Duodenal mucosa (tissue), 2 donors: ENCODE results near the gene DENND5B.

Experiments
- H3K27ac ChIP-seq: one replicate; pipeline ENCODE4 v1.7.0; 2013; ENCODE audit warnings: low read depth, low read length
- H3K27me3 ChIP-seq, 2 donors: one replicate each; pipeline ENCODE4 v1.7.0; 2013; ENCODE audit warnings: low read length in 2 of 2, control low read depth in 1 of 2; ENCODE audit not compliant: insufficient read depth in 2 of 2, control insufficient read depth in 1 of 2
- H3K36me3 ChIP-seq, 2 donors: one replicate each; pipeline ENCODE4 v1.7.0; 2013; ENCODE audit warnings: low read length in 2 of 2, control low read depth in 1 of 2; ENCODE audit not compliant: insufficient read depth in 2 of 2, control insufficient read depth in 1 of 2
- H3K4me1 ChIP-seq, 2 donors: one replicate each; pipeline ENCODE4 v1.7.0; 2013; ENCODE audit warnings: low read length in 2 of 2, control low read depth in 1 of 2; ENCODE audit not compliant: insufficient read depth in 2 of 2, control insufficient read depth in 1 of 2
- H3K4me3 ChIP-seq, 2 donors: one replicate each; pipeline ENCODE4 v1.7.0; 2013; ENCODE audit warnings: low read length in 2 of 2, low read depth in 1 of 2
- H3K9ac ChIP-seq, 2 donors: one replicate each; pipeline ENCODE4 v1.7.0; 2013; ENCODE audit warnings: low read length in 2 of 2, low read depth in 1 of 2
- H3K9me3 ChIP-seq, 2 donors: one replicate each; pipeline ENCODE4 v1.7.0; 2013; ENCODE audit warnings: low read length in 2 of 2, control low read depth in 1 of 2; ENCODE audit not compliant: control insufficient read depth in 1 of 2

The DENND5B gene

DNA sequence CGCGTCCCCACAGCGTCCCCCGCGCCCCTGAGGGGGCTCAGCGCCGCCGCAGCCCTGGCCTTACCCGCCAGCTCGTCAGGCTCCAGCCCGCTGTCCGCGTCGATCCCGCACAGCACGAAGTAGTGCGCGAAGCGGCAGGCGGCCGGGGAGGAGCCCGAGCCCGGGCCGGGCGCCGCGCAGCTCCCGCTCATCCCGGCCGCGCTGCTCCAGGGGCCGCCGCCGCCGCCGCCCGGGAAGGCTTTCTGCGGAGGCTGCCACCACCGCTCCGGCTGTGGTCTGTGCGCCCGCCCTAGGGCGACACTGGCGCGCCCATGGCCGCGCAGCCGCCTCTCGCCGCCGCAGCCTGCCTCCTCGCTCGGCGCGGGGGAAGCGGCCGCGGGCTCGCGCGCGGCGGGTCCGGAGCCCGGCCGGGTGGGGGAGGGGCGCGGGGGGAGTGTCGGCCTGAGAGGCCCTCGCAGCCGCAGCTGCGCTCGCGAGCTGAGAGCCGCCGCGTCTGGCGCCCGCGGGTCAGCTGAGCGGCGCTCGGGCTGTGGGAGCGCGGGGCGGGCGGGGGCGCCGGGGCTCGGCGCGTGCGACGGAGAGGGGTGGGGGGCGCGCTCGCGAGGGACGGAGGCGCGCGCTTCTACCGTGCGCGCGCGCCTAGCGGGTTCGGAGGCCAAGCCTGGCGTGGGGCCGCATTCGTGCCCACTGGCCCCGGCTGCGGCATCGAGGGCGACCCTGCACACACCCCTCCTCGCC lies at the start of gene DENND5B:
Gene DENND5B, minus strand, starts transcription at position 495 of the 738 bp plus-strand sequence. Its CDS starts 304 bp downstream, at position 191.
- Histone ChIP-seq H3K4me3 (peak within 1 kb of the TSS; percentile 84 to 88), H3K4me1 (peaks cover 10 to 24% of the 10 kb centered on the region in 2 donors), H3K9ac (peak within 1 kb of the TSS; percentile 82 to 87), H3K27me3 (no peaks in the 10 kb centered on the region), H3K9me3 (no peaks in the 10 kb centered on the region), H3K36me3 (no peaks in the 10 kb centered on the region), H3K27ac (peak within 1 kb of the TSS; percentile 95)

DNA sequence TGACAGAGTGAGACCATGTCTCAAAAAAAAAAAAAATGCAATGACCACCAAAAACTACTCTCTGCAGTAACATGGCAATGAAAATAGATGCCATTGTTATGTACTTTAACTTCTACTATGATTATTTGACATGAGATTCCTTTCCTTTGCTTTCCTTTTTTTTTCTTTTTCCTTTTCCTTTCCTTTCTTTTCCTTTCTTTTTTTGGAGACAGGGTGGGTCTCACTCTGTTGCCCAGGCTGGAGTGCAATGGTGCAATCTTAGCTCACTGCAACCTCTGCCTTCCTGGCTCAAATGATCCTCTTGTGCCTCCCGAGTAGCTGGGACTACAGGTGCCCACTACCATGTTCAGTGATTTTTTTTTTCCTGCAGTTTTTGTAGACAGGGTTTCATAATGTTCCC lies 43.7 kb upstream of the DENND5B start:
- no peaks in the 10 kb centered on the region for H3K36me3 ChIP-seq
- no peaks in the 10 kb centered on the region for H3K27me3 ChIP-seq
- no peak overlapping the region for H3K4me3 ChIP-seq
- no peak overlapping the region for H3K27ac ChIP-seq
- H3K9ac ChIP-seq: no peak overlapping the region
- H3K9me3 ChIP-seq: no peaks in the 10 kb centered on the region
- peaks cover 0 to 4% of the 10 kb centered on the region in 2 donors for H3K4me1 ChIP-seq

DNA sequence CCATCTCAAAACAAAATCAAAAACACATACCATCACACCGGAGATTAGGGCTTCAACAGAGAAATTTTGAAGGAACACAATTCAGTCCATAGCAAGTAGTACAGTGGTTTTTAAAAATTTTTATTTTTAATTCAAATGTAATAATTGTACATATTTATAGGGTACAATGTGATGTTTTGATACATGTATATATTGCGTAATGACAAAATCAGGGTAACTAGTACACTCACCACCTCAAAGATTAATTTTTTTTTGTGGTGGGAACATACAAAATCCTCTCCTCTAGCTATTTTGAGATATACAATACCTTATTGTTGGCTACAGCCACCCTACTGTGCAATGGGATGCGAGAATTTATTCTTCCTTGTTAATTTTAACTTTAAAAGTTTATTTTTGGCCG lies 42.5 kb upstream of the DENND5B start:
- peaks cover 0 to 4% of the 10 kb centered on the region in 2 donors for H3K4me1 ChIP-seq
- H3K27ac ChIP-seq: no peak overlapping the region
- no peak overlapping the region for H3K4me3 ChIP-seq
- H3K9ac ChIP-seq: no peak overlapping the region
- no peaks in the 10 kb centered on the region for H3K36me3 ChIP-seq
- H3K9me3 ChIP-seq: no peaks in the 10 kb centered on the region
- H3K27me3 ChIP-seq: no peaks in the 10 kb centered on the region

DNA sequence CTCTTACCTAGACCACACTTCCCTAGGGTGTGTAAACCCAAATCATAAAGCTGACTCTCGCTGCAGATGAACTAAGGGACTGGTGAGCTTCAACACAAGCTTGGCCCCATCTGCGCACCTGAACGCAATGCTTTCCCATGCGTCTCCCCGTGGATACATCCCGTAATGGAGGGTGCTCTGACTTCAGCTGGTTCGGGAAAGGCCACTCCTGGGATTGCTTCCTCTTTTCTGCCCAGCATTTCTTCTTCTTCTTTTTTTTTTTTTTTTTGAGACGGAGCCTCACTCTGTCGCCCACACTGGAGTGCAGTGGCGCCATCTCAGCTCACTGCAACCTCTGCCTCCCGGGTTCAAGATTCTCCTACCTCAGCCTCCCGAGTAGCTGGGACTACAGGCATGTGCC lies 40.9 kb upstream of the DENND5B start:
- H3K4me1 ChIP-seq: peaks cover 0 to 4% of the 10 kb centered on the region in 2 donors
- no peaks in the 10 kb centered on the region for H3K27me3 ChIP-seq
- H3K36me3 ChIP-seq: no peaks in the 10 kb centered on the region
- H3K27ac ChIP-seq: no peak overlapping the region
- no peak overlapping the region for H3K4me3 ChIP-seq
- no peaks in the 10 kb centered on the region for H3K9me3 ChIP-seq
- no peak overlapping the region for H3K9ac ChIP-seq

DNA sequence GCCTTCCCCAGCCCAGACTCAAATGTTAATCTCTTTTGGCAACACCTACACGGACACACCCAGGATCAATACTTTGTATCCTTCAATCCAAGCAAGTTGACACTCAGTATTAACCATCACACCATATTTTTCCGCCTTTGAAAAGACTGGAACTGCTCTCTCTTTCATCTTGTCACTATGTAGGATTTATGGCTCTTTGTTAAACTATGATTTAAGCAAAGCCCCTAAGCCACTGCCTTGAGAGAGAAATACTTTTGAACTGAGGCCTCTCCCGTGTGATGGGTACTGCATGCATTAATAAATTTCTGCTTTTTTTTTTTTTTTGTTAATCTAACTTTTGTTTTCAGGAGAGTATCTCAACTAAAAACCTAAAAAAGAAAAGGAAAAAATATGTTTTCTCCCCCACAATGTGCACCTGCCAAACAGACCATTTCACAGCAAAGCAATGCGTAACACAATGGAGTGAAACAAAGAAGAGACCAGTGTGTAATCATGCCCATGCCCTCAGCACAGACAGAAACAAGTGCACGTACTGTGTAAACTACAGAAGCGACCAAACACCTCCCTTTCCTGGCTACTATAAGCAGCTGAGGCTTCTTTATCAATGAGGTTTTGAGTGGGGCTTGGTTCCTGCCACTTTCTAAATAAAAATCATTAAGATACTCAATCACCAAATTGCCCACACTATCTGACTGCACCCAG lies 40.2 kb upstream of the DENND5B start:
- no peaks in the 10 kb centered on the region for H3K36me3 ChIP-seq
- no peak overlapping the region for H3K9ac ChIP-seq
- H3K27me3 ChIP-seq: no peaks in the 10 kb centered on the region
- H3K4me1 ChIP-seq: peaks cover 0 to 4% of the 10 kb centered on the region in 2 donors
- H3K27ac ChIP-seq: no peak overlapping the region
- H3K9me3 ChIP-seq: no peaks in the 10 kb centered on the region
- H3K4me3 ChIP-seq: no peak overlapping the region

DNA sequence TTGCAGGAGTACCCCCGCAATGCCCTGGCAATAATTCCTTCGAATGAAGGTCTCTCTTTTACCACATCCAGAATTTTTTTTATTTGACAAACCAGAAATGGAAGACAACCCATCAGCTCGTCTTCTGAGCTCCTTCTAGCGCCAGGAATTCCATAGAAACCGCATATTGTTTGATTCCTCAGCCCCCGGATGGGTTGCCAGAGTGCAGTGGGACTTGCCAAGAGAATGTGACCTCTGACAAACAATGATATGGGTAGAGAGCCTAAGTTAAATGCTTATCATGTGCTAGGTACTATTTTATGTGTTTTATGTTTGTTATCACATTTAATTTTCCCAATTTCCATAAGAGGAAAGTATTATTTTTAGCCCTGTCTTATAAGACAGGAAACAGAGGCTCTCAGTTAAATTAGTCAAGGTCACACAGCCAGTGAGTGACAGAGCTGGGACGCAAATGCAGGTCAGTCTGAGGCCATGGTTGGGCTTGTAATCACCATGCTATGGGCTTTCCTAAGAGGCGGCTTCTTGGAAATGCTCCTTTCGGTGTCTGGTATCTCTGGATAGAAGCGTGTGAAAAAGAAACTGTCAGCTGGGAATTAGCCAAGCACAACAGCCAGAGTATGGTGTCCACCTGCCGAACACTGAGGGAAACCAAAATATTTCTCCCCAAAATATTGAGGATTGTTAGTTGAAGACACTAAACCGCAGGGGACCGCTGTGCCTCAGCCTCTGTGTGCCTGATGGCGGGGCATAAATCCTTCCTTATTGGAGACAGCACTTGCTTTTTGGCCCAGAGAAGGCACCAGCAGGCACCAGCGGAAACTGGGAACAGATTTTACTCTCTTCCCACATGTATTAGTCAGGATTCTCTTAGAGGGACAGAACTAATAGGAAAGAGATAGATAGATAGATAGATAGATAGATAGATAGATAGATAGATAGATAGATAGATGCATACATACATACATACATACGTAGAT lies 39.1 kb upstream of the DENND5B start:
- H3K4me1 ChIP-seq: peaks cover 0 to 4% of the 10 kb centered on the region in 2 donors
- no peak overlapping the region for H3K9ac ChIP-seq
- no peaks in the 10 kb centered on the region for H3K27me3 ChIP-seq
- no peaks in the 10 kb centered on the region for H3K36me3 ChIP-seq
- no peak overlapping the region for H3K27ac ChIP-seq
- H3K9me3 ChIP-seq: no peaks in the 10 kb centered on the region
- no peak overlapping the region for H3K4me3 ChIP-seq

DNA sequence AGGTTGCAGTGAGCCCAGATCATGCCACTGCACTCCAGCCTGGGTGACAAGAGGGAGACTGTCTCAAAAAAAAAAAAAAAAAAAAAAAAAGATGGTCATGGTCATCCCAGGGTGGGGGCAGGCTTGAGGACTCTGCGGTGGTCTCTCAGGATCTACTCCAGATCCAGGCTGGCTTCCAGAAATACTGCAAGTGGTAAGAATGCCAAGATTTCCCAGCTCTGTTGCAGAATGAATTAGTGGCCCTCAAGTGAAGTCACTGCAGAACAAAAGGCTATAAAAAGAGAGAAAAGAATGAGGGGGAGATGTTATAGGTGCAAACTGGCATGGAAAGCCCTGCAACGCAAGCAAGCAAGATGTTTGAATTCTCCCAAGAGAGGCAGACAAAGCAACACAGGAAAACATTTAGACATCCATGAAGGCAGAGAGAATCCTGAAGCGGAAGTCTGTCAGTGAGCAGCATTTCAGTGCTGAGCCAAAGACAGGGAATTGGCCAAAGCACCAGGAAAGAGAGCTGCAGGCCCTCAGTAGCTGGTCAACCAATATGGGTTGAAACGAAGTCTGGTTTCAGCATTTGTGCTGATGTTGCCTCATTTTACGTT lies 36.6 kb upstream of the DENND5B start:
- Histone ChIP-seq H3K27ac (no peak overlapping the region), H3K9ac (no peak overlapping the region), H3K27me3 (no peaks in the 10 kb centered on the region), H3K36me3 (no peaks in the 10 kb centered on the region), H3K9me3 (no peaks in the 10 kb centered on the region), H3K4me3 (no peak overlapping the region), H3K4me1 (peaks cover 0 to 4% of the 10 kb centered on the region in 2 donors)

DNA sequence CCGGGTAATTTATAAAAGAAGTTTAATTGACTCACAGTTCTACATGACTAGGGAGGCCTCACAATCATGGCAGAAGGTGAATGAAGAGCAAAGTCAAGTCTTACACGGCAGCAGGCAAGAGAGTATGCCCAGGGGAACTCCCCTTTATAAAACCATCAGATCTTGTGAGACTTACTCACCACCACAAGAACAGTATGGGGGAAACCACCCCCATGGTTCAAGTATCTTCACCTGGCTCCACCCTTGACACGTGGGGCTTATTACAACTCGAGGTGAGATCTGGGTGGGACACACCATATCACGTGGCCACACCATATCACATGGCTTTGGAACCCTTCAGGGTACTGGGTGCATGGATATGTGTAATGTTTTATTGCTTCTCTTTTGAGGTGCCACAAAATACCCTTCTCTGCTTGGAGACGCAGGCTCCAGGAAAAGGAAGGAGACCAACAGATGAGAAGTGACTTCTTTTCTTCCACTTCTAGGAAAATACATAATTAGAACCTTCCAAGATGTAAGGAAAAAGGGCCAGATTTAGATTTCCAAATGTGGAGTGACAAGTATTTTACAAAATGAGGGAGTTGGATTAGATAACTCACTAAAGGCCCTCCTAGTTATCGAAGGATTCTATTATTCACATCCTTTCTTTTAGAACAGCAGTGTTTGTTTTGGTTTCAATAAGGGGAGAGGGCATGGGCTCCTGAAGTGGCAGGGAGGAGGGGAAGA lies 35.5 kb upstream of the DENND5B start:
- peaks cover under 1 to 4% of the 10 kb centered on the region in 2 donors for H3K4me1 ChIP-seq

DNA sequence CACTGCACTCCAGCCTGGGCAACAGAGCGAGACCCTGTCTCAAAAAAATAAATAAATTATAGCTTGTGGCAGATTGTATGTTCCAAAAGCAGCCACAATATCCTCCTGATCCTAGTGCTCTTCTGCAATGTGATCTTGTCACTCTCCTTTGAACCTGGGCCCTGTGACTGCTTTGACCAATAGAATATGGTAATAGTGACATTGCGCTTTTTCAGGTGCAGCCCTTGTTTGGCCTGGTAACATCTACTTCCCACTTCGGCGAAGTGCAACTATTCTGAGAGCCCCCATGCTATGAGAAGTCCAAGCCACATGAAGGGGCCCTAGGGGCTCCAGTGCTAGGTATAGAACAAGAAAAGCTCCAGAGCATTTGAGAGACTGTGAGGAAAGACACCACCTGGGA lies 31.1 kb upstream of the DENND5B start:
- Histone ChIP-seq H3K27me3 (no peaks in the 10 kb centered on the region), H3K4me1 (peaks cover 14% of the 10 kb centered on the region in 2 donors)

More for the DNA sequence above, 35.5 kb upstream of the DENND5B start:
- no peak overlapping the region for H3K9ac ChIP-seq
- H3K4me3 ChIP-seq: no peak overlapping the region
- no peaks in the 10 kb centered on the region for H3K36me3 ChIP-seq
- H3K27me3 ChIP-seq: no peaks in the 10 kb centered on the region
- no peaks in the 10 kb centered on the region for H3K9me3 ChIP-seq
- H3K27ac ChIP-seq: no peak overlapping the region

More for the DNA sequence above, 31.1 kb upstream of the DENND5B start:
- H3K9ac ChIP-seq: no peak overlapping the region
- H3K4me3 ChIP-seq: no peak overlapping the region
- no peak overlapping the region for H3K27ac ChIP-seq
- H3K36me3 ChIP-seq: no peaks in the 10 kb centered on the region
- H3K9me3 ChIP-seq: no peaks in the 10 kb centered on the region
